ES-I3 (cell line): ENCODE results near the gene MMP23B.
"Not testable (repeated sequence)": the region's sequence is repeated elsewhere in the genome, so short reads cannot be mapped to it uniquely, and the experiment has no call there.

ENCODE experiments used
- H3K36me3 ChIP-seq: 2 replicates; pipeline ENCODE4 v1.6.1; 2013; ENCODE audit warnings: mild to moderate bottlenecking, low read length, control low read depth, moderate library complexity; ENCODE audit not compliant: insufficient read depth
- H3K4me1 ChIP-seq: 2 replicates; pipeline ENCODE4 v1.6.1; 2013; ENCODE audit warnings: mild to moderate bottlenecking, control low read depth, low read length; ENCODE audit not compliant: insufficient read depth
- H3K9ac ChIP-seq: 2 replicates; pipeline ENCODE4 v1.6.1; 2013; ENCODE audit warnings: low read depth, mild to moderate bottlenecking, low read length, moderate library complexity
- H3K9me3 ChIP-seq: 2 replicates; pipeline ENCODE4 v1.6.1; 2013; ENCODE audit warnings: mild to moderate bottlenecking, low read length, moderate library complexity; ENCODE audit not compliant: control insufficient read depth, insufficient read depth

The MMP23B gene

DNA sequence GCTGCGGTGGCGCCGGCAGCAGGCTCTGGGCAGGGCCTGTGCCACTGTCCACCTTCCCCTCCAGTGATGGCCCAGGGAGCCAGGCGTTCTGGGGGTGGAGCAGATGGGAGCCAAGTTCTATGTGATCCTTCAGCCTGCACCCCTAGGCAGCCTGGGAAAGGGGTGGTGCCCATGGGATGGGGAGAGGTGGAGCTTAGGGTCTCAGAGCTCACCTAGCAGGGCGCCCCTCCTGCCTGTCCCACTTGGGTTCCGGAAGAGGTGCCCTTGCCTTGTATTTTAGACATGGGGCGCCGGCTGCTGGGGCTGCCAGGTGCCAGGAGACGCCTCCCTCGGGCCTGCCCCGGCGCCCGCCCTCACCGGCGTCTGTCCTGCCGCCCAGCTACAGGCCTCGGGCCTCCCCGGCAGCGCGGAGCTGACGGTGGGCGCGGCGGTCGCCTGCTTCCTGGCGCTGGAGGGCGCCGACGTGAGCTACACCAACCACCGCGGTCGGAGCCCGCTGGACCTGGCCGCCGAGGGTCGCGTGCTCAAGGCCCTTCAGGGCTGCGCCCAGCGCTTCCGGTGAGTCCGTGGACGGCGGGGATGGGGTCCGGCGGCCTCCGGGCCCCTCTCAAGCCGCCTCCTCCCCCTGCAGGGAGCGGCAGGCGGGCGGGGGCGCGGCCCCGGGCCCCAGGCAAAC lies 3.1 kb upstream of the MMP23B start:
- Histone ChIP-seq H3K9me3 (no peaks in the 10 kb centered on the region), H3K9ac (peak overlapping the region; percentile 38; the same call in 1 of the 2 replicates), H3K4me1 (no peaks in the 10 kb centered on the region), H3K36me3 (no peaks in the 10 kb centered on the region)

DNA sequence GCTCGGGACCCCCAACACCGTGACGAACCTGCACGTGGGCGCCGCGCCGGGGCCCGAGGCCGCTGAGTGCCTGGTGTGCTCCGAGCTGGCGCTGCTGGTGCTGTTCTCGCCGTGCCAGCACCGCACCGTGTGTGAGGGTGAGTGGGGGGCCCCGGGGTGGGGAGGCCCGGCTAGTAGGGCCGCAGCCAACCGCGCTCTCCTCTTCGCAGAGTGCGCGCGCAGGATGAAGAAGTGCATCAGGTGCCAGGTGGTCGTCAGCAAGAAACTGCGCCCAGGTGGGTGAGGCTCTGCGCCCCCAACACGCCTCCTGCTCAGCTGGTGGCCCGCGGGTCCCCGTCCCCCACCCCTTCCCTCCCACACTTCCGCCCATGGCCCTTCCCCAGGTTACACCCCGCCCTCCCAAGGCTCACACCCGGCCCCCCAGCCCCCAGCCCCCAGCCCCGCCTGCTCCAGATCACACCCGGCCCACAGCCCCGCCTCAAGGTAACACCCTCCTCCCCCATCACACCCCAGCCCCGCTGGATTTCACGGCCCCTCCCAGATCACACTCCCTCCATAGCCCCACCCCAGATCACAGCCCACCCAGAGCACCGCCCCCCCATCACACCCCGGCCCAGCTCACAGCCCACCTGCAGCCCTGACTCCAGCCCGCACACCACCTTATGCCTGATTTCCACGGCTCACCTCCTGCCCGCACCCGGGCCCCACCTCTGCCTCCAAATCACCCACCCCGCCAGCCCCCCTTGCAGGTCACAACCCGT lies 2.4 kb upstream of the MMP23B start:
- Histone ChIP-seq H3K4me1 (no peaks in the 10 kb centered on the region), H3K9ac (peak overlapping the region; percentile 38; the same call in 1 of the 2 replicates)

DNA sequence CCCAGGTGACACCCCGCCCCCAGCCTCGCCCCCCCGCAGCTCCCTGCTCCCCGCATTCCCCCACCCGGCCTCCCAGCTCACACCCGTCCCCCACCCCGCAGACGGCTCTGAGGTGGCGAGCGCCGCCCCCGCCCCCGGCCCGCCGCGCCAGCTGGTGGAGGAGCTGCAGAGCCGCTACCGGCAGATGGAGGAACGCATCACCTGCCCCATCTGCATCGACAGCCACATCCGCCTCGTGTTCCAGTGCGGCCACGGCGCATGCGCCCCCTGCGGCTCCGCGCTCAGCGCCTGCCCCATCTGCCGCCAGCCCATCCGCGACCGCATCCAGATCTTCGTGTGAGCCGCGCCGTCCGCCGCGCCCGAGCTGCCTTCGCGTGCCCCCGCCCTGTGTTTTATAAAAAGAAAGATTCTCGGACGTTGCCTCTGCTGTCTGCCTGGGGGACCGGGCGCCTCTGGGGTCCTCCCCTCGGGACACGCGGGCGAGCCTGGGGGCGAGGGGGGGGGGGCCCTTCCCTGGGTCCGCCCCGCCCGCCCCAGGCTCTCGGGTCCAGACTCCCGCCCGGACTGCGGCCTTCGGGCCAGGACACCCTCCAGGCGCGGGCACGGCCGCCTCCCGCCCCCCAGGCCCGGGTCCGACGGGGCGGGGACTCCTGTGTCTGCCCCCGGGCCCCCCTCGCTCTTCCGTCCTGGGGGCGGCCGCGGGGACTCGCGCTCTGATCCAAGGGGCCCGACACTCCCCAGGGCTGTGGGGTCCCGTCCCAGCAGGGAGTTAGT lies 1.6 kb upstream of the MMP23B start:
- H3K9me3 ChIP-seq = no peaks in the 10 kb centered on the region
- H3K36me3 ChIP-seq = no peaks in the 10 kb centered on the region
- H3K4me1 ChIP-seq = no peaks in the 10 kb centered on the region
- no peak overlapping the region; the same call in 1 of the 2 replicates for H3K9ac ChIP-seq

More for the DNA sequence above, 2.4 kb upstream of the MMP23B start:
- Histone ChIP-seq H3K9me3 (no peaks in the 10 kb centered on the region), H3K36me3 (no peaks in the 10 kb centered on the region)

DNA sequence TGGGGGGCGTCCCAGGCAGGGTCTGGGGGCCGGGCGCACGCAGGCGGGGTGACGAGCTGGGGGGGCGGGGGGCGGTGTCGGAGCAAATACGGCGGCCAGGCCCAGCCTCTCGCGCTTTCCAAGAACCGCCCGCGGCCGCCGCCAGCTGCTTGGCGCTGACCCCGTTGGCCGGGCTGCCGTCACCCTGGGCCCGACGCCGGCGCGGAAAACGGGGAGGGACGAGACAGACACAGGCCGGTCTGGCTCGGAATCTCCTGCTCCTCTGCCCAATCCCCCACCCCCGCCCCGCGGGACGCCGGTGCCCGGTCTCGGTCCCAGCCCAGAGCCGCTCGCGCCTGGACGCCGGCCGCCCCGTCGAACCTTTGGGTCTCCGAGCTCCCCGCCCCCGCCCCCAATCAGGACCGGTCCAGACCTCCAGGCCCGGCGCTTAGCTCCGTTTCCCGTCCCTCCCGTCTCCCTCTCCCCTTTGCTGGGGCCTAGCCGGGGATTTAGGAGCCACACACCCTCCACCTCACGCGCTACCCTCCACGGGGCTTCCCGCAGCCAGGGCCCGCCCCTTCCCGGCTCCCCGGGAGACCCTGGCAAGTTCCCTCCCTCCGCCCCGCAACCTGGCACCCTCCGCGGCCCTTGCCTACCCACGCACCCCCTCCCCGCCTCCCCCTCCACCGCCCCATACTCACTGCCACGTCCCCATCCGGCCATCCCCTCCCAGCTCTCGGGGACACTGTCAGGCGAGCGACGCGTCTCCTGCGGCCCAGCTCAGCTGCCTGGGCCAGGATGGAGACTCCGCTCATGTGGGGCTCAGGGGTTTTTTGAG lies 800 bp upstream of the MMP23B start:
- Histone ChIP-seq H3K36me3 (no peaks in the 10 kb centered on the region), H3K9ac (peak overlapping the region; percentile 54), H3K4me1 (no peaks in the 10 kb centered on the region), H3K9me3 (no peaks in the 10 kb centered on the region)

DNA sequence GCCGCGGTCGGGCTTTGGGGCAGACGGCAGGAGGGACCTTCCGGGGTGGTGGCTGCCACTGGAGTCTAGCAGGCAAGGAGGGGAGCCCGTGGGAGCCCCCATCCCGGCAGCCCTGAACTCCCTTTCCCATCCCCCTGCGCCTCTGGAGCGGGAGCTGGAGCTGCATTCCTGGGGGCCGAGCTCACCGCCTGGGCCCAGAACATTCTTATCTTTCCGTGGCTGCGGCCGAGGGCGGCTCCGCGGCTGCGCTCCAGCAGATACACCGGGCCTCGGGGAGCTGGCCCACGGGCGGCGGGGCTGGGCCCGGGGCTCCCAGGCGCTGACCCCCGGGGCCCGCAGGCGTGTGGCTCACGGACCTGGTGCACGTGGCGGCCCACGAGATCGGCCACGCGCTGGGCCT lies 1.4 kb downstream of the MMP23B start:
- H3K36me3 ChIP-seq, H3K4me1 ChIP-seq, H3K9me3 ChIP-seq, H3K9ac ChIP-seq: not testable (repeated sequence)

DNA sequence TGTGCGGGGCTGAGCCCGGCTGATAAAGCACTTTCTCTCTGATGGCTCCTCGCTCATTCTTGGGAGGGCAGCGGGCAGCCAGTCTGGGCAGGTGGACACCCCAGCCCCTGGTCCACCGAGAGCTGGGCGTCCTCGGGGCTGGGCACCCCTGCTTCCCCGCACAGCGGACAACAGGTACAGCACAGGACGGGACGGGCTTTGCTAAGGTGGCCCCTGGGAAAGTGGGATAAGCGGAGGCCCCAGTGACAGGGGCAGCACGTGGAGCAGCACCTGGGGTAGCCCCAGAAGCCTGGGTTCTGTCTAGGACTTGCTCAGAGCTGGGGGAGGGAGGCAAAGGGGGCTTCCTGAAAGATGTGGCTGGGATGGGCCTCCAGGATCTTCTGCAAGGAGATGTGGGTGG lies 2.6 kb downstream of the MMP23B start:
- H3K4me1 ChIP-seq, H3K9ac ChIP-seq, H3K36me3 ChIP-seq, H3K9me3 ChIP-seq: not testable (repeated sequence)

DNA sequence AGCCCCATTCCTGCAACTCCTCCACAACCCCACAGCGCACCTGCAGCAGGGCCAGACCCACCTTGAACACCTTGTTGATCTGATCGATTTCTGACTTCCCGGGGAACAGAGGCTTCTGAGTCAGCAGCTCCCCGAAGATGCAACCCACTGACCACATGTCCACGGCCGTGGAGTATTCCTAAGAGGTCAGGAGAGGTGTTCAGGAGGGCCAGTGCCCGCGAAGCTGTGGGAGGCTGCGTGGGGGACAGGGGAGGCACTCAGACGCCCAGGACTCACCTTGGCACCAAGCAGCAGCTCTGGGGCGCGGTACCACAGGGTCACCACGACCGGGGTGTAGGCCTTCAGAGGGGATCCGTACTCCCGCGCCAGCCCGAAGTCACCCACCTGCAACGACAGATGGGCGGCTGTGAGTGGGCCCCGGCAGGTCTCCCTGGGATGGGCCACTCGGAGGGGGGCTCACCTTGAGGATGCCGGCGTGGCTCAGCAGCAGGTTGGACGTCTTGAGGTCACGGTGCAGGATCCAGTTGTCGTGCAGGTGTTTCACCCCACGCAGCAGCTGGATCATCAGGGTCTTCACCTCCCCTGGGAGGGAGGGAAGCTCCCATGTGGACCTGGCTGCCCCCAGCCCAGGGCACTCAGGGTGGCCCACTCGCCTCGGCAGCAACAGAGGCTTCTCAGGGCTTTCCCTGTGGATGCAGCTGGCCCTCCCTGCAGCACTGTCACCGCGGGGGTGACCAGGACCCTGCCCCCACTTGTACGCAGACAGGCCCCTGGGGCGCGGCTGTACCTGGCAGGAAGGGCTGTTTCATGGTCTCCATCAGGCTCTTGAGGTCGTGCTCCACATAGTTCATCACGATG lies 4.9 kb downstream of the MMP23B start:
- not testable (repeated sequence) for H3K9me3 ChIP-seq, H3K9ac ChIP-seq, H3K36me3 ChIP-seq, H3K4me1 ChIP-seq

DNA sequence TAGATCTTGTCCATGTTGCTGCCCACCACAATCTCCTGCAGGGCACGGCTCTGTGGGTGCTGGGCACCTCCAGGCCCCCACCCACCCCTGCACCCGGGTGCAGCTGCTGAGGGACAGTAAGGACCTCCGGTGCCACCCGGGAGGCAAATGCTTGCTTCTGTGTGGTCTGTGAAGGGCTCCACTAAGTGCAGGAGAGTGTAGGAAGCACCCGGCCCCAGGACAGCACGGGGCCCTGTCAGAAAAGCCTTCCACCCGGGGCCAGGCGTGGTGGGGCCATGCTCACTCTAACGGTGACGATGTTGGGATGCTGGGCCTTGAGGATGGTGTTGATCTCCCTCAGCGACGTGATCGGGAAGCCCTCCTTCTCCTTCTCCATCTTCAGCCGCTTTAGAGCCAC lies 5.5 kb downstream of the MMP23B start:
- not testable (repeated sequence) for H3K9ac ChIP-seq, H3K9me3 ChIP-seq, H3K4me1 ChIP-seq, H3K36me3 ChIP-seq

DNA sequence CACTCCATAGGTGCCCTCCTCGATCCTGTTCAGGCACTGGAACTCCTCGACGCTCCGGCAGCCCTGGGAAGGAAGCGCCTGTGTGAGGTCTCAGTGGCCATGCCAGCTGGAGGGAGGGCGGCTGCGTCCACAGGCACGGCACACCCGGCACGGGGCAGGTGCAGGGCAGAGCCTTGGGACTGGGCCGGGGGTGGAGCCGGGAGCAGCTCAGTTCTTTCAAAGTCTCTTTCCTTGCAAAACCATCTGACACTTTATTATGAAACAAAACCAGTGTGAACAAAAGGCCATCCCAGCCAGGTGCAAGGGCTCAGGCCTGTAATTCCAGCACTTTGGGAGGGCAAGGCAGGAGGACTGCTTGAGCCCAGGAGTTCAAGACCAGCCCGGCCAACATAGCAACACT lies 6.6 kb downstream of the MMP23B start:
- not testable (repeated sequence) for H3K9ac ChIP-seq, H3K36me3 ChIP-seq, H3K9me3 ChIP-seq, H3K4me1 ChIP-seq

DNA sequence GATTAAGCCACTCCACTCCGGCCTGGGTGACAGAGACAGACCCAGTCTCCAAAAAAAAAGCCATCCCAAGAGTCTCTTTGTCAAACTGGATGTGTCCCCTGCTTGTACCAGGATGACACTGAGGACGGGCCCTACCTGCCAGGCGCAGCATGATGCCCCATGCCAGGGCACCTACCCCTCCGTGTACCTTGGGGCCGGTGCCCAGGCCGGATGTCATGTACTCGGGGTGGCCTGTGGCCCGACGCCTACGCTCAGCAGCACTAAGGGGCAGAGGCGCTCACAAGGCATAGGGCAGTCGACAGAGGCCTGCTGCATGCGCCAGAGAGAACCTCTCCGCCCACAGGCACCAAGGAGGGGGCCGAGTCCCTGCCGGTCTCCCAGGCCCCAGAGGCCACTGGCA lies 7.4 kb downstream of the MMP23B start:
- H3K9ac ChIP-seq, H3K36me3 ChIP-seq, H3K4me1 ChIP-seq, H3K9me3 ChIP-seq: not testable (repeated sequence)

DNA sequence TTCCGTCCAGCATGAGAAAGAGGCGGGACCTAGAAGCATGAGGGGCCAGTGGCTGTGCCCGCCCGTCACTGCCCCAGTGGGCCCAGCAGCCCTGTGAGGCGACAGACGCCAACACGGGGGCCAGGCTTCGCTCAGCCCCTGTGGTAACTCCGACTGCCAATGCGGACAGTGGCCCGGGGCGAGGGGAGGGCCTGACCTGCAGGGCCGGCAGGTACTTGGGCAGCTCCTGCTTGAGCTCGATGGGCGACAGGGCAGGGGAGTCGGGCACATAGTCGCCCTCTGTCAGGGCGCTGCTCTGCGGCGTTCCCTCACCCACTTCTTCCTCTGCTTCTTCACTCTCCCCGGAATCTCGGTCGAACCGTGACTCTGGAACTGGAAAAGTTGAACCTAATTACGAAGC lies 8.1 kb downstream of the MMP23B start:
- not testable (repeated sequence) for H3K36me3 ChIP-seq, H3K9ac ChIP-seq, H3K9me3 ChIP-seq, H3K4me1 ChIP-seq

DNA sequence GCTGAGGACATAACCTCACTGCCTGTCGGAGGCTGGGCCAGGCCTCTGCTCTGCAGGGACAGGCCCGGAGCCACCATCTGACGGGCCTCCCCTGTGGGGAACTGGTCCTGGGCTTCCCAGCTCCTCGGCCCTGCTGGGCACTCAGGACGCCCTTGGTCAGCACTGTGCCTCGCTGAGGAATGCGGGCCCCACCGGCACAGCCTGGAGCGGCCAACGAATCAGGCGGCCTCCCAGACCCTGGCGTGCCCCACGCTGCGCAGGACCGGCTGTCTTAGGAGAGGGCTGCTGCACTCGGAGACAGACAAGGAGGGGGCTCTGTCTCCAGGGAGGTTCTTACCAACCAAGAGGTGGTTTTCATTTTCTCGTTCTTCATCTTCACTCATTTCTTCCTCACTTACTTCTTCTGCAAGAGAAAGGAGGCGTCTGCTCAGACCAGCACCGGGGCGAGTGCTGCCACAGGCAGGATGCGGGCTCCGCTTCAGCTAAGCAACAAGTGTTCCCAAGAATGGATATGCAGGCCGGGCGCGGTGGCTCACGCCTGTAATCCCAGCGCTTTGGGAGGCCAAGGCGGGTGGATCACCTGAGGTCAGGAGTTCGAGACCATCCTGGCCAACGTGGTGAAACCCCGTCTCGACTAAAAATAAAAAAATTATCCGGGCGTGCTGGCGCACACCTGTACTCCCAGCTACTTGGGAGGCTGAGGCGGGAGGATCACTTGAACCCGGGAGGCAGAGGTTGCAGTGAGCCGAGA lies 8.9 kb downstream of the MMP23B start:
- H3K4me1 ChIP-seq, H3K9ac ChIP-seq, H3K36me3 ChIP-seq, H3K9me3 ChIP-seq: not testable (repeated sequence)

DNA sequence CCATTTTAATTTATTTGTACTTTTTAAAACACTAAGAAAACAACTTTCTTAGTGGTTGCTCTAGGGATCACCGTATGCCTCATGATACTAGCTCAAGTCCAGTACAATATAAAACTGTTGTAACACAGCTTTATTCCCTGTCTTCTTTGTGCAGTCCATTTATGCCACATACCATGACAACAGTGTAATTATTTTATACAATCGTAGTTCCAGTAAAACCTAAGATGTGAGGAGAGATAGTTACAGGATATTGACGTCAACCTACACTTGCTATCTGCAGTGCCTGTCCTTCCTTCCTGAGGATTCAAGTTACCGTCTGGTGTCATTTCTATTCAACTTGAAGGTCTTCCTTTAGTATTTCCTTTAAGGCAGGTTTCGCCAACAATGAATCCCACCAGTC lies 14.4 kb downstream of the MMP23B start:
- not testable (repeated sequence) for H3K9me3 ChIP-seq, H3K4me1 ChIP-seq, H3K9ac ChIP-seq, H3K36me3 ChIP-seq
